ENCODE measurements around the gene GRK1.

DNA sequence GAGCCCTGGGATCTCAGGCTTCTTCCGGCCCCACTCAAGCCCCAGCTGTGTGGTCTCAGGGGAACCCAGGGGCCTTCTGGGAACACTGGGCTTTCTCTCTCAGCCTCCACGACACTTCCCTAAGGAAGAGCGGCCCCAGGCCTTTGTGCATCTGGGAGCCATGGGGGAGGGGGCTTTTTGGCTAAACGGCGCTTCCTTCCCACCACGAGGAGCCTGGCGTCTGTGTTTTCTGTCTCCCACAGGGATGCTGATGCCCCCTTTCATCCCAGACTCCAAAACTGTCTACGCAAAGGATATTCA is 67.8 kb downstream of the GRK1 start:
- no peak for TF ChIP-seq POLR2A (IDR thresholded peaks at IDR 0.05)
- TF ChIP-seq, protein P1, sequence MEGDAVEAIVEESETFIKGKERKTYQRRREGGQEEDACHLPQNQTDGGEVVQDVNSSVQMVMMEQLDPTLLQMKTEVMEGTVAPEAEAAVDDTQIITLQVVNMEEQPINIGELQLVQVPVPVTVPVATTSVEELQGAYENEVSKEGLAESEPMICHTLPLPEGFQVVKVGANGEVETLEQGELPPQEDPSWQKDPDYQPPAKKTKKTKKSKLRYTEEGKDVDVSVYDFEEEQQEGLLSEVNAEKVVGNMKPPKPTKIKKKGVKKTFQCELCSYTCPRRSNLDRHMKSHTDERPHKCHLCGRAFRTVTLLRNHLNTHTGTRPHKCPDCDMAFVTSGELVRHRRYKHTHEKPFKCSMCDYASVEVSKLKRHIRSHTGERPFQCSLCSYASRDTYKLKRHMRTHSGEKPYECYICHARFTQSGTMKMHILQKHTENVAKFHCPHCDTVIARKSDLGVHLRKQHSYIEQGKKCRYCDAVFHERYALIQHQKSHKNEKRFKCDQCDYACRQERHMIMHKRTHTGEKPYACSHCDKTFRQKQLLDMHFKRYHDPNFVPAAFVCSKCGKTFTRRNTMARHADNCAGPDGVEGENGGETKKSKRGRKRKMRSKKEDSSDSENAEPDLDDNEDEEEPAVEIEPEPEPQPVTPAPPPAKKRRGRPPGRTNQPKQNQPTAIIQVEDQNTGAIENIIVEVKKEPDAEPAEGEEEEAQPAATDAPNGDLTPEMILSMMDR (IDR thresholded peaks at IDR 0.05): no peak
- TF ChIP-seq POLR2AphosphoS5 (IDR thresholded peaks at IDR 0.05): no peak
